RWPE2 (cell line): ENCODE measurements around the gene GNPNAT1.

Experiments used
- ATAC-seq: fragments of 200-7000 bp; cut with Tn5 transposase; 3 replicates; pipeline ENCODE4 v1.9.1; 2021; ENCODE audit warnings: low read depth
- DNase-seq: peaks from one replicate; pipeline ENCODE4 v3.0.0-alpha.2; 2020; ENCODE audit warnings: low spot score
- H3K27ac ChIP-seq: fragments of 450-650 bp; 2 replicates; pipeline ENCODE4 v1.5.1; 2017; ENCODE audit warnings: mild to moderate bottlenecking; ENCODE audit not compliant: poor library complexity, severe bottlenecking
- H3K27me3 ChIP-seq: fragments of 250-450 bp; sonication (Bioruptor Pico); 2 replicates; pipeline ENCODE4 v1.5.1; 2021; ENCODE audit warnings: mild to moderate bottlenecking, moderate library complexity; ENCODE audit not compliant: insufficient read depth, poor library complexity, severe bottlenecking
- H3K36me3 ChIP-seq: fragments of 250-450 bp; sonication (Bioruptor Pico); 2 replicates; pipeline ENCODE4 v1.5.1; 2020; ENCODE audit warnings: low read depth, mild to moderate bottlenecking, moderate library complexity
- H3K4me1 ChIP-seq: fragments of 250-450 bp; sonication (Bioruptor Pico); 2 replicates; pipeline ENCODE4 v1.5.1; 2021; ENCODE audit warnings: mild to moderate bottlenecking, moderate library complexity; ENCODE audit not compliant: insufficient read depth, poor library complexity, severe bottlenecking
- H3K4me3 ChIP-seq: fragments of 250-450 bp; sonication (Bioruptor Pico); 2 replicates; pipeline ENCODE4 v1.5.1; 2021; ENCODE audit warnings: mild to moderate bottlenecking, moderate library complexity; ENCODE audit not compliant: severe bottlenecking
- H3K9me3 ChIP-seq: fragments of 250-450 bp; sonication (Bioruptor Pico); 2 replicates; pipeline ENCODE4 v1.5.1; 2021; ENCODE audit warnings: mild to moderate bottlenecking, moderate library complexity; ENCODE audit not compliant: severe bottlenecking
- CTCF ChIP-seq: fragments of 450-650 bp; IDR thresholded peaks from one replicate; pipeline ENCODE4 v1.5.1; 2017; ENCODE audit warnings: mild to moderate bottlenecking, moderate library complexity; ENCODE audit not compliant: poor library complexity, severe bottlenecking

Gene GNPNAT1

DNA sequence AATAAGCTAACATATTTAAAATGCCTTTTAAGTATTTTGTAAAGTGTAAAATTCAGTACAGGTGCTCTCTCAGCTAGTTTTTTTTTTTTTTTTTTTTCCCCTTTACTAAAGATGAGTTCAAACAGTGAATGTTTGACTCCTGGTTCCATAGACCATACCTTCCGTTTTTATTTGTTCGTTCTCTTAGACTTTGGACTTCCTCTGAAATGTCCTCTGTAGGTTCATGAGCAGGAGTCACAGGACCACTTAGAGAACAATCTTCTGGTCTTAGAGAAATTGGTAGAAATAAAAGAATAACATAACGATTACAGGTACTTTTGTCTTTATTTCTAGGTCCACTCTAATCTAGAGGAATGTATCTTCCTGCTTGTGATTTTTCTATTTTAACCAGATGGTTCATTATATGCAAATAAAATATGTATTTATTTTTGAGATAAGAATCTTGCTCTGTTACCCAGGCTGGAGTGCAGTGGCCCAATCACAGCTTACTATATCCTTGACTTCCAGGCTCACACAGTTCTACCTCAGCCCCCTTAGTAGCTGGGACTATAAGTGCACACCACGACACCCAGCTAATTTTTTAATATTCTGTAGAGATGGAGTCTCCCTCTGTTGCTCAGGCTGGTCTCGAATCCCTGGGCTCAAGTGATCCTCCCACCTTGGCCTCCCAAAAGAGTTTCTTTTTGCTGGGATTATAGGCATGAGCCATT lies 35.6 kb downstream of the GNPNAT1 start:
- Histone ChIP-seq H3K4me1 (no peaks in the 10 kb centered on the region), H3K27ac (no peak overlapping the region), H3K9me3 (no peaks in the 10 kb centered on the region), H3K27me3 (no peaks in the 10 kb centered on the region), H3K36me3 (peaks cover 68% of the 10 kb centered on the region), H3K4me3 (no peak overlapping the region)
- ATAC-seq: no peak
- no peak for TF ChIP-seq CTCF
- no peak for DNase-seq

DNA sequence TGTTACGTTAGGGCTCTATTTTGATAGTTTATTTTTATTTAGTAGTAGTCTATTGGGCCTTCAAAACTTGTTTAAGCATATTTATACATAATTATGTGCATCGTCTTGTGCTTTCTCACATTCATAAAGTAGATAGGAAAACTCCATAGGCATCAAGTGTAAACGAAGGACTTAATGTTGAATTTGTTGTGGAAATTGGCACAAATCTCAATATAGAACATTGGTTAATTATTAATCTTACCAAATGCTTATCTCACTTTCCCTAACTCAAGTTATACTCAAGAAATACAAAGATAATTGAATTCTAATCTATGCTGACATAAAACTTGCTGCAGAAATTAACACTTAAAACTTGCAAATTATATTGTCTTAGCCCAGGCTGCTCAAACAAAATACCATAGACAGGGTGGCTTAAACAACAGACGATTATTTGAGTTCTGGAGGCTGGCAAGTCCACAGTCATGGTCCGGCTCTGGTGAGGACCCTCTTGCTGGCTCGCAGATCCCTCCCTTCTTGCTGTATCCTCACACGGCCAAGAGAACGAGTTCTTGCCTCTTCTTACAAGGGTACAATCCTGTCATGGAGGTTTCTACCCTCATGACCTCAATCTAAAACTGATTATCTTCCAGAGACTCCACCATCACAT lies 42.6 kb downstream of the GNPNAT1 start:
- no peak overlapping the region for H3K27ac ChIP-seq
- no peak for TF ChIP-seq CTCF
- peaks cover 5% of the 10 kb centered on the region for H3K4me1 ChIP-seq
- no peak for DNase-seq
- H3K4me3 ChIP-seq: no peak overlapping the region
- H3K36me3 ChIP-seq: peaks cover 69% of the 10 kb centered on the region
- H3K9me3 ChIP-seq: no peaks in the 10 kb centered on the region
- H3K27me3 ChIP-seq: no peaks in the 10 kb centered on the region
- ATAC-seq: no peak

- peak overlapping the region; percentile 23 for H3K27ac ChIP-seq
- H3K4me3 ChIP-seq: no peak overlapping the region
- H3K36me3 ChIP-seq: peaks cover 35% of the 10 kb centered on the region
- no peaks in the 10 kb centered on the region for H3K9me3 ChIP-seq
- TF ChIP-seq CTCF: no peak
- ATAC-seq (no peak), DNase-seq (no peak)
- H3K4me1 ChIP-seq: peaks cover 13% of the 10 kb centered on the region
- no peaks in the 10 kb centered on the region for H3K27me3 ChIP-seq
Observed at GRCh38 chr14:52741865-52742264, 49.5 kb downstream of the GNPNAT1 start.

GRCh38 chr14:52740751-52741150 lies 50.7 kb downstream of the GNPNAT1 start:
- no peak for ATAC-seq
- Histone ChIP-seq H3K36me3 (peaks cover 23% of the 10 kb centered on the region), H3K4me3 (no peak overlapping the region), H3K27me3 (no peaks in the 10 kb centered on the region), H3K9me3 (no peaks in the 10 kb centered on the region), H3K4me1 (peaks cover 13% of the 10 kb centered on the region), H3K27ac (no peak overlapping the region)
- no peak for DNase-seq
- no peak for TF ChIP-seq CTCF

DNA sequence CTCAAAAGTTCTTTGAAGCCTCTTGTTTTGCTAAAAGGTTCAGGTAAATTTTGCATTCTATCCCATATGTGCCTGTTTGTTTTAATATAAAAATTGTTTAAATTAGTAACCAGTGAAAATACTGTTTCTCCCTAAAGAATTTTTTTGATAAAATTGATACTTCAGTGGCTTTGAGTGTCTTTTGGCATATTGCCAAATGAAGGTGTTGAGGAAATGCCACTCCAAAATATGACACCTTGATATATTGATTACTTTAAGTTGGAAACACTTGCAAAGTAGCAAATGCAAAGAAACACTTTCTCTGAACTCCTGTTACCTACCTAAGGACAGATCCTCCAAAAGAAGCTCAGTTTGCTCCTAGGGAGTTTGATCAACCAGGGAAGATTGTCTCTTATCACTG lies 53.0 kb downstream of the GNPNAT1 start:
- no peak for TF ChIP-seq CTCF
- Histone ChIP-seq H3K4me1 (peaks cover 8% of the 10 kb centered on the region), H3K36me3 (peaks cover 22% of the 10 kb centered on the region), H3K27me3 (no peaks in the 10 kb centered on the region), H3K9me3 (no peaks in the 10 kb centered on the region), H3K27ac (no peak overlapping the region), H3K4me3 (no peak overlapping the region)
- ATAC-seq (no peak), DNase-seq (no peak)
